Ishikawa (cell line): ENCODE data around the gene TSPAN18.

Experiments used
- TEAD4 ChIP-seq: IDR thresholded peaks from 2 replicates; pipeline ENCODE4 v1.6.1; 2012
- TF ChIP-seq, protein P1 (sequence below): IDR thresholded peaks from 2 replicates; pipeline ENCODE4 v1.6.1; 2012

DNA sequence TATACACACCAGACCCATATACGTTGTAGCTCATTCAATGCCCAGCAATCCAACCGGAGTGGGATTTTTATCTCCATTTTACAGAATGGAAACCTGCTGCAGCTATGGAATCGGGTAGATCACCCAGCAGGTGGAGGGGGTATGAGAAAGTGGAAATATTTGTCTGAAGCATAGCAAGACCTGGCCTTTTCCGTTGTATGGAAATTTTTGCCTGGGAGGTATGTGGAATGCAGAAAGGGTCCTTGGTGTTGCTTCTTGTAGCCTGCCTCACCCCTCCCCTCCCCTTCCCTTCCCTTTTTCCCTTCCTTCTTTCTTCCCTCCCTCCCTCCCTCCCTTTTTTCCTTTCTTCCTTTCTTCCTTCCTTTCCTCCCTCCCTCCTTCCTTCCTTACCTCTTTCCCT, 15.2 kb downstream of the TSPAN18 start:
- no peak for TF ChIP-seq TEAD4
- TF ChIP-seq, protein P1, sequence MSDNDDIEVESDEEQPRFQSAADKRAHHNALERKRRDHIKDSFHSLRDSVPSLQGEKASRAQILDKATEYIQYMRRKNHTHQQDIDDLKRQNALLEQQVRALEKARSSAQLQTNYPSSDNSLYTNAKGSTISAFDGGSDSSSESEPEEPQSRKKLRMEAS, result no peak
